PC-9 (cell line): ENCODE results near the gene FURIN.

Source experiments
- EZH2 ChIP-seq: fragments of 200-600 bp; sonication (generic); IDR thresholded peaks from 2 replicates; pipeline ENCODE4 v1.8.0; 2017; ENCODE audit warnings: antibody characterized with exemption, low read depth
- TF ChIP-seq, protein P1 (sequence below): fragments of 200-600 bp; sonication (generic); conservative IDR thresholded peaks from 2 replicates; pipeline ENCODE4 v1.6.1; 2017; ENCODE audit warnings: mixed run types, antibody characterized with exemption, mild to moderate bottlenecking, moderate library complexity

DNA sequence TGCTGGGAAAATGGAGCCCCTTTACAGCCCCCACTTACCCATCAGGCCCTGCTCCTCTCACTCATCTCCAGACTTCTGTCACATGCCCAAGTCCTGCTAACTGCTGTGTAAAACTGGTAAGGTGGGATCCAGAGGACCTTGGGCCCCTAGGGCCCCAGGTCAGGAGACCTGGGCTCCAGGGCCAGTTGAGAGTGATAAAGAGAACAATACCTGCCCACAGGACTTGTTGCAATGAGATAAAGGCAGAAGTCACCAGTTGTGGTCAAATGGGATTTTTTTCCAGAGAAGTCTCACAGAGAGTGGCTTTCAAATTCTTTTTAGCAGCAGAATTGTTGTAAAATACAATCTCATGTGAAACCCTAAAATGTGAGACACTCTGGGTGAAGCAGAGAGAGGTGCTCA, 753 bp downstream of the FURIN start:
- TF ChIP-seq, protein P1, sequence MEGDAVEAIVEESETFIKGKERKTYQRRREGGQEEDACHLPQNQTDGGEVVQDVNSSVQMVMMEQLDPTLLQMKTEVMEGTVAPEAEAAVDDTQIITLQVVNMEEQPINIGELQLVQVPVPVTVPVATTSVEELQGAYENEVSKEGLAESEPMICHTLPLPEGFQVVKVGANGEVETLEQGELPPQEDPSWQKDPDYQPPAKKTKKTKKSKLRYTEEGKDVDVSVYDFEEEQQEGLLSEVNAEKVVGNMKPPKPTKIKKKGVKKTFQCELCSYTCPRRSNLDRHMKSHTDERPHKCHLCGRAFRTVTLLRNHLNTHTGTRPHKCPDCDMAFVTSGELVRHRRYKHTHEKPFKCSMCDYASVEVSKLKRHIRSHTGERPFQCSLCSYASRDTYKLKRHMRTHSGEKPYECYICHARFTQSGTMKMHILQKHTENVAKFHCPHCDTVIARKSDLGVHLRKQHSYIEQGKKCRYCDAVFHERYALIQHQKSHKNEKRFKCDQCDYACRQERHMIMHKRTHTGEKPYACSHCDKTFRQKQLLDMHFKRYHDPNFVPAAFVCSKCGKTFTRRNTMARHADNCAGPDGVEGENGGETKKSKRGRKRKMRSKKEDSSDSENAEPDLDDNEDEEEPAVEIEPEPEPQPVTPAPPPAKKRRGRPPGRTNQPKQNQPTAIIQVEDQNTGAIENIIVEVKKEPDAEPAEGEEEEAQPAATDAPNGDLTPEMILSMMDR = no peak
- TF ChIP-seq EZH2 = no peak
